ENCODE measurements around the gene HOXB2.

HOXB2 gene

GRCh38 chr17:48554412-48555257, 9.7 kb upstream of the HOXB2 start:
- Histone ChIP-seq H3K79me2 (ENCODE audit: insufficient read depth, low read length) (no peaks in the 10 kb centered on the region), H3K9me2 (replicated peaks; ENCODE audit: insufficient read depth, low read length) (no peaks in the 10 kb centered on the region), H3F3A (ENCODE audit: insufficient read depth) (no peaks in the 10 kb centered on the region), H3K27me3 (ENCODE audit: low read length) (no peaks in the 10 kb centered on the region), H3K36me3 (ENCODE audit: low read length) (no peaks in the 10 kb centered on the region), H3K4me2 (ENCODE audit: low read depth, low read length, poor library complexity, severe bottlenecking) (no peak overlapping the region), H3K27ac (ENCODE audit: low read depth, low read length) (no peak overlapping the region), H2AFZ (ENCODE audit: low read depth, low read length, severe bottlenecking) (no peak overlapping the region), H4K20me1 (ENCODE audit: low read depth, low read length) (no peaks in the 10 kb centered on the region), H3K9me3 (ENCODE audit: insufficient read depth, low read length) (no peaks in the 10 kb centered on the region), H3K4me3 (ENCODE audit: insufficient read depth, low read length, poor library complexity, severe bottlenecking) (no peak overlapping the region), H3K9ac (ENCODE audit: low read length) (no peak overlapping the region)
- TF ChIP-seq EZH2phosphoT487 (conservative IDR thresholded peaks at IDR 0.05; ENCODE audit: low read length) (no peak), CTCF (IDR thresholded peaks at IDR 0.05; ENCODE audit: insufficient read depth, low read length, poor library complexity, severe bottlenecking) (no peak)

- Histone ChIP-seq H3K9ac (ENCODE audit: low read length) (no peak overlapping the region), H2AFZ (ENCODE audit: low read depth, low read length, severe bottlenecking) (no peak overlapping the region), H3K9me3 (ENCODE audit: insufficient read depth, low read length) (no peaks in the 10 kb centered on the region), H3K79me2 (ENCODE audit: insufficient read depth, low read length) (no peaks in the 10 kb centered on the region), H3K9me2 (replicated peaks; ENCODE audit: insufficient read depth, low read length) (no peaks in the 10 kb centered on the region), H3K27ac (ENCODE audit: low read depth, low read length) (no peak overlapping the region), H4K20me1 (ENCODE audit: low read depth, low read length) (no peaks in the 10 kb centered on the region), H3K27me3 (ENCODE audit: low read length) (no peaks in the 10 kb centered on the region), H3K4me3 (ENCODE audit: insufficient read depth, low read length, poor library complexity, severe bottlenecking) (no peak overlapping the region), H3F3A (ENCODE audit: insufficient read depth) (no peaks in the 10 kb centered on the region), H3K36me3 (ENCODE audit: low read length) (no peaks in the 10 kb centered on the region), H3K4me2 (ENCODE audit: low read depth, low read length, poor library complexity, severe bottlenecking) (no peak overlapping the region)
- TF ChIP-seq CTCF (IDR thresholded peaks at IDR 0.05; ENCODE audit: insufficient read depth, low read length, poor library complexity, severe bottlenecking) (no peak), EZH2phosphoT487 (conservative IDR thresholded peaks at IDR 0.05; ENCODE audit: low read length) (no peak)
Observed at GRCh38 chr17:48553826-48554225, 8.9 kb upstream of the HOXB2 start.

GRCh38 chr17:48553190-48553547, 8.3 kb upstream of the HOXB2 start:
- H3F3A ChIP-seq (ENCODE audit: insufficient read depth), result no peaks in the 10 kb centered on the region
- no peaks in the 10 kb centered on the region for H3K9me2 ChIP-seq (replicated peaks; ENCODE audit: insufficient read depth, low read length)
- no peaks in the 10 kb centered on the region for H4K20me1 ChIP-seq (ENCODE audit: low read depth, low read length)
- no peaks in the 10 kb centered on the region for H3K36me3 ChIP-seq (ENCODE audit: low read length)
- no peak overlapping the region for H3K4me2 ChIP-seq (ENCODE audit: low read depth, low read length, poor library complexity, severe bottlenecking)
- no peak overlapping the region for H3K27ac ChIP-seq (ENCODE audit: low read depth, low read length)
- no peak overlapping the region for H3K9ac ChIP-seq (ENCODE audit: low read length)
- H3K79me2 ChIP-seq (ENCODE audit: insufficient read depth, low read length), result no peaks in the 10 kb centered on the region
- no peak overlapping the region for H3K4me3 ChIP-seq (ENCODE audit: insufficient read depth, low read length, poor library complexity, severe bottlenecking)
- H3K9me3 ChIP-seq (ENCODE audit: insufficient read depth, low read length), result no peaks in the 10 kb centered on the region
- no peak overlapping the region for H2AFZ ChIP-seq (ENCODE audit: low read depth, low read length, severe bottlenecking)
- H3K27me3 ChIP-seq (ENCODE audit: low read length), result no peaks in the 10 kb centered on the region
- TF ChIP-seq CTCF (IDR thresholded peaks at IDR 0.05; ENCODE audit: insufficient read depth, low read length, poor library complexity, severe bottlenecking) (no peak), EZH2phosphoT487 (conservative IDR thresholded peaks at IDR 0.05; ENCODE audit: low read length) (no peak)

All from SU-DHL-6 (cell line).